ENCODE measurements around the gene P2RX6. TPM values are rescaled to one million over a fixed set of nuclear protein-coding genes. Genes with fewer than 3 reads are reported as not detected.
A peak's percentile ranks its signal among the peaks of the same experiment; 100 is the strongest.

Gene P2RX6
- total and polyA plus RNA-seq, 2 experiments from 2014 or later, result 1.6 to 2.2 TPM

GRCh38 chr22:21013657-21014201, 1.2 kb upstream of the P2RX6 start:
- Histone ChIP-seq H3K4me2 (ENCODE audit: unreplicated experiment) (peak overlapping the region; percentile 79), H3K79me2 (ENCODE audit: insufficient read depth) (no peaks in the 10 kb centered on the region), H4K20me1 (ENCODE audit: insufficient read depth) (no peaks in the 10 kb centered on the region), H3F3A (ENCODE audit: insufficient read depth) (no peaks in the 10 kb centered on the region), H3K4me1 (ENCODE audit: insufficient read depth) (peaks cover 19% of the 10 kb centered on the region), H3K9me2 (ENCODE audit: insufficient read depth) (no peaks in the 10 kb centered on the region), H3K9ac (peak overlapping the region; percentile 83), H3K27me3 (replicated peaks; ENCODE audit: insufficient read depth) (no peaks in the 10 kb centered on the region), H3K36me3 (ENCODE audit: low read depth) (no peaks in the 10 kb centered on the region), H2AFZ (peak overlapping the region; percentile 80), H3K27ac (peak overlapping the region; percentile 62), H3K4me3 (peak overlapping the region; percentile 70), H3K9me3 (ENCODE audit: low read depth) (no peaks in the 10 kb centered on the region)
- 20 to 27% methylated on average over 24 of the region's 24 CpGs for WGBS, 2 experiments (ENCODE audit: low coverage in 1 of 2, low lambda C conversion rate in 2 of 2, missing lambda C conversion rate in 2 of 2)
- no peak for TF ChIP-seq EZH2 (IDR thresholded peaks at IDR 0.05; ENCODE audit: insufficient read depth, poor library complexity, severe bottlenecking)
- TF ChIP-seq EZH2phosphoT487 (IDR thresholded peaks at IDR 0.05; ENCODE audit: insufficient read depth, low read depth), result no peak
- in situ Hi-C loops (cut with MboI), result no loop called here
- no peak for DNase-seq

- H3K27me3 ChIP-seq (replicated peaks; ENCODE audit: insufficient read depth), result no peaks in the 10 kb centered on the region
- no peaks in the 10 kb centered on the region for H4K20me1 ChIP-seq (ENCODE audit: insufficient read depth)
- WGBS, 2 experiments (ENCODE audit: low coverage in 1 of 2, low lambda C conversion rate in 2 of 2, missing lambda C conversion rate in 2 of 2), result 1 to 2% methylated on average over 30 to 40 of the region's 40 CpGs
- peaks cover 19% of the 10 kb centered on the region for H3K4me1 ChIP-seq (ENCODE audit: insufficient read depth)
- H3K27ac ChIP-seq, result peak overlapping the region; percentile 80
- peak overlapping the region; percentile 79 for H3K4me2 ChIP-seq (ENCODE audit: unreplicated experiment)
- no peak for TF ChIP-seq EZH2 (IDR thresholded peaks at IDR 0.05; ENCODE audit: insufficient read depth, poor library complexity, severe bottlenecking)
- no peak for TF ChIP-seq EZH2phosphoT487 (IDR thresholded peaks at IDR 0.05; ENCODE audit: insufficient read depth, low read depth)
- H3F3A ChIP-seq (ENCODE audit: insufficient read depth), result no peaks in the 10 kb centered on the region
- H3K36me3 ChIP-seq (ENCODE audit: low read depth), result no peaks in the 10 kb centered on the region
- H3K79me2 ChIP-seq (ENCODE audit: insufficient read depth), result no peaks in the 10 kb centered on the region
- peak overlapping the region; percentile 83 for H3K9ac ChIP-seq
- H3K9me3 ChIP-seq (ENCODE audit: low read depth), result no peaks in the 10 kb centered on the region
- in situ Hi-C loops (cut with MboI), result no loop called here
- H3K4me3 ChIP-seq, result peak overlapping the region; percentile 70
- H3K9me2 ChIP-seq (ENCODE audit: insufficient read depth), result no peaks in the 10 kb centered on the region
- DNase-seq, result peak; percentile 98
- H2AFZ ChIP-seq, result peak overlapping the region; percentile 80
Observed at GRCh38 chr22:21014202-21014725, 701 bp upstream of the P2RX6 start.

- Histone ChIP-seq H3F3A (ENCODE audit: insufficient read depth) (no peaks in the 10 kb centered on the region), H3K27me3 (replicated peaks; ENCODE audit: insufficient read depth) (no peaks in the 10 kb centered on the region), H3K9me3 (ENCODE audit: low read depth) (no peaks in the 10 kb centered on the region), H4K20me1 (ENCODE audit: insufficient read depth) (no peaks in the 10 kb centered on the region), H3K9ac (peak overlapping the region; percentile 83), H3K9me2 (ENCODE audit: insufficient read depth) (no peaks in the 10 kb centered on the region), H3K4me2 (ENCODE audit: unreplicated experiment) (peak overlapping the region; percentile 79), H3K4me3 (peak overlapping the region; percentile 70), H3K4me1 (ENCODE audit: insufficient read depth) (peaks cover 19% of the 10 kb centered on the region), H3K36me3 (ENCODE audit: low read depth) (no peaks in the 10 kb centered on the region), H3K79me2 (ENCODE audit: insufficient read depth) (no peaks in the 10 kb centered on the region), H2AFZ (no peak overlapping the region), H3K27ac (peak overlapping the region; percentile 80; the same call in 1 of the 2 replicates)
- in situ Hi-C loops (cut with MboI), result no loop called here
- TF ChIP-seq EZH2 (IDR thresholded peaks at IDR 0.05; ENCODE audit: insufficient read depth, poor library complexity, severe bottlenecking), result no peak
- no peak for TF ChIP-seq EZH2phosphoT487 (IDR thresholded peaks at IDR 0.05; ENCODE audit: insufficient read depth, low read depth)
- 42 to 54% methylated on average over 8 to 10 of the region's 10 CpGs for WGBS, 2 experiments (ENCODE audit: low coverage in 1 of 2, low lambda C conversion rate in 2 of 2, missing lambda C conversion rate in 2 of 2)
- no peak for DNase-seq
Observed at GRCh38 chr22:21015466-21016006, 571 bp downstream of the P2RX6 start.

GRCh38 chr22:21016644-21017420, 1.9 kb downstream of the P2RX6 start:
- Histone ChIP-seq H3K9ac (no peak overlapping the region), H3K36me3 (ENCODE audit: low read depth) (no peaks in the 10 kb centered on the region), H3K4me1 (ENCODE audit: insufficient read depth) (peaks cover 19% of the 10 kb centered on the region), H3K4me3 (no peak overlapping the region), H3K9me3 (ENCODE audit: low read depth) (no peaks in the 10 kb centered on the region), H3K27ac (no peak overlapping the region), H4K20me1 (ENCODE audit: insufficient read depth) (no peaks in the 10 kb centered on the region), H3K9me2 (ENCODE audit: insufficient read depth) (no peaks in the 10 kb centered on the region), H3K79me2 (ENCODE audit: insufficient read depth) (no peaks in the 10 kb centered on the region), H2AFZ (no peak overlapping the region), H3F3A (ENCODE audit: insufficient read depth) (no peaks in the 10 kb centered on the region), H3K27me3 (replicated peaks; ENCODE audit: insufficient read depth) (no peaks in the 10 kb centered on the region), H3K4me2 (ENCODE audit: unreplicated experiment) (no peak overlapping the region)
- TF ChIP-seq EZH2phosphoT487 (IDR thresholded peaks at IDR 0.05; ENCODE audit: insufficient read depth, low read depth), result no peak
- no peak for TF ChIP-seq EZH2 (IDR thresholded peaks at IDR 0.05; ENCODE audit: insufficient read depth, poor library complexity, severe bottlenecking)
- no peak for DNase-seq
- WGBS, 2 experiments (ENCODE audit: low coverage in 1 of 2, low lambda C conversion rate in 2 of 2, missing lambda C conversion rate in 2 of 2), result 88 to 92% methylated on average over 13 of the region's 13 CpGs
- in situ Hi-C loops (cut with MboI), result no loop called here
